Right lobe of liver (tissue), 6 donors: ENCODE results near the gene ZBTB16. TPM values are rescaled to one million over a fixed set of nuclear protein-coding genes. Genes with fewer than 3 reads are reported as not detected.

ENCODE experiments used
- ATAC-seq, 4 donors: fragments of 200-7000 bp; cut with Tn5 transposase; one replicate each; pipeline ENCODE4 v1.9.1; 2020; ENCODE audit warnings: mild to moderate bottlenecking in 4 of 4, moderate library complexity in 4 of 4
- DNase-seq, 3 donors: peaks; one replicate each; pipeline ENCODE4 v3.0.0-alpha.2; 2020
- H3K27ac ChIP-seq, 3 donors: fragments of 200-600 bp; one replicate each; pipeline ENCODE4 v1.8.0; 2022
- H3K27me3 ChIP-seq, 2 donors: fragments of 200-600 bp; one replicate each; pipeline ENCODE4 v1.8.0; 2022
- H3K36me3 ChIP-seq, 4 donors: fragments of 200-600 bp; sonication (generic) in 1 of 4; one replicate each; pipeline versions ENCODE4 v1.5.1 to v1.8.0; 2017 to 2022; ENCODE audit warnings: control low read depth in 1 of 4
- H3K4me1 ChIP-seq, 4 donors: fragments of 200-600 bp; sonication (generic) in 1 of 4; one replicate each; pipeline versions ENCODE4 v1.5.1 to v1.8.0; 2017 to 2022; ENCODE audit warnings: control low read depth in 1 of 4
- H3K4me3 ChIP-seq, 3 donors: fragments of 200-600 bp; one replicate each; pipeline ENCODE4 v1.8.0; 2022
- H3K9me3 ChIP-seq, 4 donors: fragments of 200-600 bp; sonication (generic) in 1 of 4; one replicate each; pipeline versions ENCODE4 v1.5.1 to v1.8.0; 2017 to 2022; ENCODE audit warnings: control low read depth in 1 of 4
- CTCF ChIP-seq, 4 donors: fragments of 200-600 bp in 3 of 4; fragments of 450-650 bp in 1 of 4; IDR thresholded peaks; one replicate each; pipeline versions ENCODE4 v1.5.1 to v1.8.0; 2016 to 2022; ENCODE audit warnings: antibody characterized with exemption in 4 of 4, mild to moderate bottlenecking in 2 of 4
- POLR2A ChIP-seq: fragments of 450-650 bp; IDR thresholded peaks from one replicate; pipeline ENCODE4 v1.6.1; 2017; ENCODE audit warnings: antibody characterized with exemption, mild to moderate bottlenecking
- WGBS: methylation state at CpG from one replicate; pipeline ENCODE4 v1.1.6; 2018; ENCODE audit warnings: low coverage, low lambda C conversion rate; ENCODE audit not compliant: insufficient coverage; ENCODE audit errors: missing lambda C conversion rate; 5-methylcytosine and 5-hydroxymethylcytosine counted together
- intact Hi-C, 2 donors: fragments of 100-400 bp; cut with DNase I; formaldehyde crosslinking; loops; one replicate each; pipeline versions ENCODE4 v1.11.2 to v1.14.1; 2022
- total RNA-seq, 6 experiments: library from RNA; depleted of rRNA in 2 of 6; stranded (reverse); fragments of >200 nt in 2 of 6; fragmentation: NEBNext Ultra II Directional in 3 of 6; extraction: Animal tissue kit (Norgen Biotek cat#: 25700) in 3 of 6; gene quantifications; one replicate each; pipeline versions ENCODE4 v1.1.0 to v1.2.4, GENCODE V29; 2016 to 2023
- donor health status: DM: no; HTN: yes; CAD: no.
- donor health status: DM: no; HTN: no; CAD: no.
- donor health status: DM: no; HTN: no; CAD: no.
- donor health status: DM: no; HTN: yes; CAD: no.
- donor health status: DM: no; HTN: yes; CAD: no.

The ZBTB16 gene
- total RNA-seq, 6 experiments from 2014 or later, result 13.1 to 205 (median 52.2) TPM

- H3K4me3 ChIP-seq, result no peak overlapping the region
- WGBS, result 88% methylated on average over 3 of the region's 7 CpGs
- TF ChIP-seq CTCF (IDR thresholded peaks at IDR 0.05), result no peak
- TF ChIP-seq POLR2A, result no peak
- H3K27ac ChIP-seq, result peak overlapping the region; percentile 82 to 98 (median 93)
- DNase-seq (no peak), ATAC-seq (no peak)
- intact Hi-C loops, result no loop called here
- no peaks in the 10 kb centered on the region for H3K9me3 ChIP-seq
- H3K36me3 ChIP-seq, result no peaks in the 10 kb centered on the region
- no peaks in the 10 kb centered on the region for H3K27me3 ChIP-seq
- H3K4me1 ChIP-seq, result peaks cover 0 to 96% (median 46%) of the 10 kb centered on the region in 4 donors
Measured at GRCh38 chr11:114165326-114166230, 106.1 kb downstream of the ZBTB16 start.

- 72% methylated on average over 4 of the region's 4 CpGs for WGBS
- Histone ChIP-seq H3K4me3 (no peak overlapping the region), H3K27ac (peak overlapping the region; percentile 40 to 96 (median 90)), H3K4me1 (peaks cover 0 to 96% (median 48%) of the 10 kb centered on the region in 4 donors), H3K9me3 (no peaks in the 10 kb centered on the region), H3K36me3 (no peaks in the 10 kb centered on the region), H3K27me3 (no peaks in the 10 kb centered on the region)
- intact Hi-C loops, result no loop called here
- no peak for DNase-seq
- TF ChIP-seq POLR2A (no peak), CTCF (IDR thresholded peaks at IDR 0.05) (no peak)
- no peak for ATAC-seq
Measured at GRCh38 chr11:114166362-114166761, 106.9 kb downstream of the ZBTB16 start.

- intact Hi-C loops, result no loop called here
- H3K27ac ChIP-seq, result peak overlapping the region; percentile 40 to 96 (median 90)
Measured at GRCh38 chr11:114166897-114167323, 107.4 kb downstream of the ZBTB16 start.

GRCh38 chr11:114167355-114167754 lies 107.8 kb downstream of the ZBTB16 start:
- H3K9me3 ChIP-seq, result no peaks in the 10 kb centered on the region
- H3K27me3 ChIP-seq, result no peaks in the 10 kb centered on the region
- WGBS, result 58% methylated on average over 4 of the region's 5 CpGs
- H3K4me1 ChIP-seq, result peaks cover 0 to 96% (median 48%) of the 10 kb centered on the region in 4 donors
- no peak for ATAC-seq
- no peak overlapping the region for H3K4me3 ChIP-seq
- no peak for TF ChIP-seq CTCF (IDR thresholded peaks at IDR 0.05)
- no peak for TF ChIP-seq POLR2A
- peaks cover 0 to under 1% (median 0%) of the 10 kb centered on the region in 4 donors for H3K36me3 ChIP-seq
- intact Hi-C loops, result no loop called here
- peak overlapping the region; percentile 40 to 96 (median 90) for H3K27ac ChIP-seq
- DNase-seq, result no peak

More at GRCh38 chr11:114166897-114167323, 107.4 kb downstream of the ZBTB16 start:
- Histone ChIP-seq H3K4me3 (no peak overlapping the region), H3K4me1 (peaks cover 0 to 96% (median 49%) of the 10 kb centered on the region in 4 donors), H3K27me3 (no peaks in the 10 kb centered on the region), H3K36me3 (no peaks in the 10 kb centered on the region), H3K9me3 (no peaks in the 10 kb centered on the region)
- DNase-seq (no peak), ATAC-seq (peak in 1 of 4 donors; percentile 3)
- WGBS, result 15% methylated on average over 3 of the region's 3 CpGs
- TF ChIP-seq CTCF (IDR thresholded peaks at IDR 0.05) (no peak), POLR2A (peak; percentile 25)
